ENCODE data around the gene ATN1. TPM values are rescaled to one million over a fixed set of nuclear protein-coding genes. Genes with fewer than 3 reads are reported as not detected.

ATN1 gene
- total RNA-seq, 4 donors from 2014 or later: 41.3 to 136 (median 71.6) TPM

- TF ChIP-seq, protein P1, sequence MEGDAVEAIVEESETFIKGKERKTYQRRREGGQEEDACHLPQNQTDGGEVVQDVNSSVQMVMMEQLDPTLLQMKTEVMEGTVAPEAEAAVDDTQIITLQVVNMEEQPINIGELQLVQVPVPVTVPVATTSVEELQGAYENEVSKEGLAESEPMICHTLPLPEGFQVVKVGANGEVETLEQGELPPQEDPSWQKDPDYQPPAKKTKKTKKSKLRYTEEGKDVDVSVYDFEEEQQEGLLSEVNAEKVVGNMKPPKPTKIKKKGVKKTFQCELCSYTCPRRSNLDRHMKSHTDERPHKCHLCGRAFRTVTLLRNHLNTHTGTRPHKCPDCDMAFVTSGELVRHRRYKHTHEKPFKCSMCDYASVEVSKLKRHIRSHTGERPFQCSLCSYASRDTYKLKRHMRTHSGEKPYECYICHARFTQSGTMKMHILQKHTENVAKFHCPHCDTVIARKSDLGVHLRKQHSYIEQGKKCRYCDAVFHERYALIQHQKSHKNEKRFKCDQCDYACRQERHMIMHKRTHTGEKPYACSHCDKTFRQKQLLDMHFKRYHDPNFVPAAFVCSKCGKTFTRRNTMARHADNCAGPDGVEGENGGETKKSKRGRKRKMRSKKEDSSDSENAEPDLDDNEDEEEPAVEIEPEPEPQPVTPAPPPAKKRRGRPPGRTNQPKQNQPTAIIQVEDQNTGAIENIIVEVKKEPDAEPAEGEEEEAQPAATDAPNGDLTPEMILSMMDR (IDR thresholded peaks at IDR 0.05; ENCODE audit: low read depth): no peak
Observed at GRCh38 chr12:6980740-6981139, 53.0 kb downstream of the ATN1 start.

GRCh38 chr12:6981152-6982052 lies 53.6 kb downstream of the ATN1 start:
- TF ChIP-seq, protein P1 (IDR thresholded peaks at IDR 0.05; ENCODE audit: low read depth): no peak

- TF ChIP-seq, protein P1 (IDR thresholded peaks at IDR 0.05; ENCODE audit: low read depth): no peak
Observed at GRCh38 chr12:6982532-6982931, 54.8 kb downstream of the ATN1 start.

DNA sequence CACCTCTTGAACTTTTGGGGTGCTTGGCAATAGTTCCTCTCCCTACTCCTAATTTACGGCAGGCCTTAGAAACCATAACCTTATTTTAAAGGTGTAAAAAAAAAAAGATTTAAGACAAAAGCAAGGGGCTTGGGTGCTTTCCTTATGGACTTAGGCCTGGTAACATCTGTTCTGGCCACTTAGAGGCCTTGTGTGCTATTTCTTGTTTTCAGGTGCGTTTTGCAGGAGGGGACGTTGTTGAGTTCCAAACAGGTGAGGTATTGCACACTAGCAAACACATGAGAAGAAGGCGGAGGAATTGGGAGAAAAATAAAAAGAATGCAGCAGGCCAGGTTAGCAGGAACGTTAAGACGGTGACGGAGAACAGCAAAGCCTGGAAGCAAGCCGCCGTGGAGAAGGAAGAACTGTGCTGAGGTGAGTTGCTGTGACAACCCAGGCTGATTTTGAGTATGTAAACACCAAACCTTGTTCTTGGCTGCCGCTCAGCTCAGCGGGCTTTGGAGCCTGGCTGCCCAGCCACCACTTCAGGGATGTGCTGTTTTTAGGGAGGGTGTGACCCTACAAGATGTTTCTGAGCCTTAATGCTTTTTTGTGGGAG lies 60.3 kb downstream of the ATN1 start:
- TF ChIP-seq, protein P1 (IDR thresholded peaks at IDR 0.05; ENCODE audit: low read depth): no peak

Small RNA genes within 50 kb of the gene (small RNA-seq; reads per million reads assigned to genes)
- not detected for gene MIR141
- 0.49 reads per million for gene MIR200C
- not detected for gene RNU7-1
- 0.36 reads per million for gene SCARNA12

Other genes starting within 250 kb of the ATN1 start
- 10 to 100 TPM; 21.8 to 34.9 (median 25.4) TPM for gene ZNF384, start 238.6 kb upstream of the ATN1 start, total RNA-seq
- not detected for gene PIANP, start 227.1 kb upstream of the ATN1 start, total RNA-seq
- gene COPS7A, start 203.9 kb upstream of the ATN1 start, total RNA-seq: 10 to 100 TPM; 39.0 to 55.6 (median 45.4) TPM
- 100 to 1,000 TPM in 2 of 4 donors, 10 to 100 TPM in 2; 79.4 to 170 (median 108) TPM for gene MLF2, start 174.8 kb upstream of the ATN1 start, total RNA-seq
- 100 to 1,000 TPM in 1 of 4 donors, 10 to 100 TPM in 3; 60.3 to 118 (median 92.0) TPM for gene PTMS, start 161.6 kb upstream of the ATN1 start, total RNA-seq
- 1 to 10 TPM in 1 of 4 donors, under 1 TPM in 1, not detected in 2; 0.44 to 1.4 TPM for gene LAG3, start 155.4 kb upstream of the ATN1 start, total RNA-seq
- gene CD4, start 138.4 kb upstream of the ATN1 start, total RNA-seq: 10 to 100 TPM; 16.4 to 65.4 (median 29.6) TPM
- 1 to 10 TPM in 3 of 4 donors, under 1 TPM in 1; 0.66 to 3.1 (median 2.1) TPM for gene GPR162, start 106.1 kb upstream of the ATN1 start, total RNA-seq
- 10 to 100 TPM in 1 of 4 donors, 1 to 10 TPM in 3; 5.6 to 11.3 (median 6.8) TPM for gene P3H3, start 99.6 kb upstream of the ATN1 start, total RNA-seq
- gene GNB3, start 87.0 kb upstream of the ATN1 start, total RNA-seq: under 1 TPM in 2 of 4 donors, not detected in 2; 0.38 to 0.88 TPM
- 1 to 10 TPM in 2 of 4 donors, under 1 TPM in 1, not detected in 1; 0.38 to 2.6 (median 1.9) TPM for gene CDCA3, start 76.7 kb upstream of the ATN1 start, total RNA-seq
- 10 to 100 TPM; 22.3 to 46.7 (median 34.4) TPM for gene USP5, start 75.8 kb upstream of the ATN1 start, total RNA-seq
- 100 to 1,000 TPM; 207 to 328 (median 256) TPM for gene TPI1, start 60.4 kb upstream of the ATN1 start, total RNA-seq
- gene SPSB2, start 54.7 kb upstream of the ATN1 start, total RNA-seq: 1 to 10 TPM; 4.1 to 6.4 (median 5.7) TPM
- gene LRRC23, start 23.1 kb upstream of the ATN1 start, total RNA-seq: 1 to 10 TPM; 3.9 to 7.9 (median 6.2) TPM
- 1 to 10 TPM; 3.4 to 6.2 (median 5.6) TPM for gene ENO2, start 13.4 kb upstream of the ATN1 start, total RNA-seq
- not detected for gene RNU7-1, start 15.9 kb downstream of the ATN1 start, total RNA-seq
- 100 to 1,000 TPM; 233 to 359 (median 280) TPM for gene C12orf57, start 16.1 kb downstream of the ATN1 start, total RNA-seq
- 10 to 100 TPM in 3 of 4 donors, 1 to 10 TPM in 1; 9.6 to 78.0 (median 29.7) TPM for gene PTPN6, start 23.4 kb downstream of the ATN1 start, total RNA-seq
- gene PHB2, start 42.7 kb downstream of the ATN1 start, total RNA-seq: 100 to 1,000 TPM; 129 to 165 (median 147) TPM
- gene EMG1, start 43.0 kb downstream of the ATN1 start, total RNA-seq: 10 to 100 TPM; 19.2 to 30.2 (median 26.8) TPM
- 10 to 100 TPM; 21.8 to 55.9 (median 27.1) TPM for gene LPCAT3, start 90.5 kb downstream of the ATN1 start, total RNA-seq
- 100 to 1,000 TPM; 328 to 926 (median 676) TPM for gene C1S, start 132.8 kb downstream of the ATN1 start, total RNA-seq
- 100 to 1,000 TPM; 265 to 697 (median 433) TPM for gene C1R, start 164.5 kb downstream of the ATN1 start, total RNA-seq
- gene C1RL, start 181.3 kb downstream of the ATN1 start, total RNA-seq: 100 to 1,000 TPM in 2 of 4 donors, 10 to 100 TPM in 2; 66.2 to 114 (median 95.8) TPM
- 1 to 10 TPM in 1 of 4 donors, not detected in 3; 2.2 TPM for gene RBP5, start 200.9 kb downstream of the ATN1 start, total RNA-seq
- gene CLSTN3, start 202.4 kb downstream of the ATN1 start, total RNA-seq: 10 to 100 TPM; 16.1 to 45.6 (median 28.4) TPM

Data from subcutaneous adipose tissue (tissue), 4 donors.